HFF-Myc (cell line): ENCODE data around the gene IFITM2.
"Not testable (repeated sequence)": the region's sequence is repeated elsewhere in the genome, so short reads cannot be mapped to it uniquely, and the experiment has no call there.

Experiments
- DNase-seq: peaks from one replicate; pipeline ENCODE4 v3.0.0-alpha.2; 2011; ENCODE audit warnings: low read depth; ENCODE audit errors: extremely low read depth
- H3K4me3 ChIP-seq: replicated peaks from 2 replicates; pipeline ENCODE4 v1.5.1; 2011; ENCODE audit warnings: low read depth, mild to moderate bottlenecking, control low read depth, low read length
- TF ChIP-seq, protein P1 (sequence below): IDR thresholded peaks from 2 replicates; pipeline ENCODE4 v1.5.1; 2012; ENCODE audit warnings: mild to moderate bottlenecking, low read depth, low read length, control low read depth; ENCODE audit errors: missing control alignments

IFITM2 gene

GRCh38 chr11:316031-316701 is 8.6 kb downstream of the IFITM2 start:
- TF ChIP-seq, protein P1, sequence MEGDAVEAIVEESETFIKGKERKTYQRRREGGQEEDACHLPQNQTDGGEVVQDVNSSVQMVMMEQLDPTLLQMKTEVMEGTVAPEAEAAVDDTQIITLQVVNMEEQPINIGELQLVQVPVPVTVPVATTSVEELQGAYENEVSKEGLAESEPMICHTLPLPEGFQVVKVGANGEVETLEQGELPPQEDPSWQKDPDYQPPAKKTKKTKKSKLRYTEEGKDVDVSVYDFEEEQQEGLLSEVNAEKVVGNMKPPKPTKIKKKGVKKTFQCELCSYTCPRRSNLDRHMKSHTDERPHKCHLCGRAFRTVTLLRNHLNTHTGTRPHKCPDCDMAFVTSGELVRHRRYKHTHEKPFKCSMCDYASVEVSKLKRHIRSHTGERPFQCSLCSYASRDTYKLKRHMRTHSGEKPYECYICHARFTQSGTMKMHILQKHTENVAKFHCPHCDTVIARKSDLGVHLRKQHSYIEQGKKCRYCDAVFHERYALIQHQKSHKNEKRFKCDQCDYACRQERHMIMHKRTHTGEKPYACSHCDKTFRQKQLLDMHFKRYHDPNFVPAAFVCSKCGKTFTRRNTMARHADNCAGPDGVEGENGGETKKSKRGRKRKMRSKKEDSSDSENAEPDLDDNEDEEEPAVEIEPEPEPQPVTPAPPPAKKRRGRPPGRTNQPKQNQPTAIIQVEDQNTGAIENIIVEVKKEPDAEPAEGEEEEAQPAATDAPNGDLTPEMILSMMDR = no peak
- peak overlapping the region; percentile 67 for H3K4me3 ChIP-seq
- no peak for DNase-seq

DNA sequence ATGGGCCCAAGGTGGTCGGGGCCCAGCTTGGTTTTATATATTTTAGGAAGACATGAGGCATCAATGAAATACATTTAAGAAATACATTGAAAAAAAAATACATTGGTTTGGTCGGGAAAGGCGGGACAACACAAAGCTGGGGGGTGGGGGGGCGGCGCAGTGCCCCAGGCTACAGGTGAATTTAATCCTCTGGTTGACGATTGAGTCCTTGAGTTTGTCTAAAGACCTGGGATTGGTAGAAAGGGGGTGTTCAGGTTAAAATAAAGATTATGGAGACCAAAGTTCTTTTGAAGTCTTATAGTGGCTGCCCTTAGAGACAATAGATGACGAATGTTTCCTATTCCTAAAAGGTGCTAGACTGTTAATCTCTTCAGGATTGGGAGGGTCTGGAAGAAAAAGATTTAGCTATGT is 9.3 kb downstream of the IFITM2 start:
- TF ChIP-seq, protein P1 = no peak
- no peak for DNase-seq

DNA sequence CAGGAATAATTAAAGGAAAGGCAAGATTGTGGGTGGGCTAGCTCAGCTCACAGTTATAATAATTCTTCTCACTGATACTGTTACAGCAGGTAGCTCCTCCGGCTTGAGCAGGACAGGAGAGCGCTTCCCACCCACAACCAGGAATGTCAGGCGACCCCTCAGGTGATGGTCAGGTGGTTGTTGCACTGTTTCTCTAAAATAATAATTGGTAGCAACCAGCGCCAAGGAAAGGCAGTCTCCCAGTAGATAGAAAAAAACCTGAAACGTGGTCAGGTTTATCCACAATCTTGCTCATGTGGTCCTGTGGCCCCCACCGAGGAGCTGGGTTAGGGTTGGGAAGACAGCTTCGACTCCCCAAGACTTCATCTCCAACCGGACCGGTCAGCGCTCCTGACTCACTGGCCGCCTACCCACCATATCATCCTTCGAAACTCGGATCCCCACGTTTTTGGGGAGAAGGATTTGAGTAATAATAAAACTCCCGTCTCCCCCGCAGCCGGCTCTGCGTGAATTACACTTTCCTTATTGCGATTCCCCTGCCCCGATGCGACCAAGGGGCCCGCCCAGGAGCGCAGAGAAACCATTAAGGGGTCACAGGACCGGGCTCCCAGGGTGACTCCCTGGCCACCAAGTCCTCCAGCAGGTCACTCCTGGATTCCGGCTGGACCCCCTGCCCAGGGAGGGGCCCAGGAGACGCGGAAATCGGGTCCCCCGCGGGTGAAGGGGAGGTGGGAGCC is 10.2 kb downstream of the IFITM2 start:
- not testable (repeated sequence) for H3K4me3 ChIP-seq, DNase-seq

More for the DNA sequence above, 9.3 kb downstream of the IFITM2 start:
- peak overlapping the region; percentile 67; the same call in 1 of the 2 replicates for H3K4me3 ChIP-seq

- DNase-seq = not testable (repeated sequence)
Observed at GRCh38 chr11:318405-319120, 10.9 kb downstream of the IFITM2 start.

GRCh38 chr11:319121-319887 is 11.7 kb downstream of the IFITM2 start:
- DNase-seq = not testable (repeated sequence)
- peak overlapping the region; percentile 80 for H3K4me3 ChIP-seq

More at GRCh38 chr11:318405-319120, 10.9 kb downstream of the IFITM2 start:
- H3K4me3 ChIP-seq = peak overlapping the region; percentile 80

DNA sequence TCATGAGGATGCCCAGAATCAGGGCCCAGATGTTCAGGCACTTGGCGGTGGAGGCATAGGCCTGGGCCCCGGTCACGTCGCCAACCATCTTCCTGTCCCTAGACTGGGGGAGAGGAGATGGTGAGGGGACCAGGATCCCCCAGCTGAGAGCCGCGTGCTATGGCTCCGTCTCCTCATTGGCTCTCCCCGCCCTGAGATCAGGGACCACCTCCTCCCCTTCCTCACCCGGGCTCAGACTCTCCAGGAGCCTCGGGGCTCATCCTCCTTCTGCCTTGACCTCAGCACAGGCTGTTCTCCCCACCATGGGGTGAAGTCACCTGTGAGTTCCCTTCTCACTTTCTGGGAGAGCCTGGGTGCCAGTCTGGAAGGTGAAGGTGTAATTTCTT is 12.3 kb downstream of the IFITM2 start:
- H3K4me3 ChIP-seq = peak overlapping the region; percentile 80
- not testable (repeated sequence) for DNase-seq

GRCh38 chr11:324156-324555 is 16.5 kb downstream of the IFITM2 start:
- DNase-seq = no peak
- no peak overlapping the region for H3K4me3 ChIP-seq
- TF ChIP-seq, protein P1 = no peak

DNA sequence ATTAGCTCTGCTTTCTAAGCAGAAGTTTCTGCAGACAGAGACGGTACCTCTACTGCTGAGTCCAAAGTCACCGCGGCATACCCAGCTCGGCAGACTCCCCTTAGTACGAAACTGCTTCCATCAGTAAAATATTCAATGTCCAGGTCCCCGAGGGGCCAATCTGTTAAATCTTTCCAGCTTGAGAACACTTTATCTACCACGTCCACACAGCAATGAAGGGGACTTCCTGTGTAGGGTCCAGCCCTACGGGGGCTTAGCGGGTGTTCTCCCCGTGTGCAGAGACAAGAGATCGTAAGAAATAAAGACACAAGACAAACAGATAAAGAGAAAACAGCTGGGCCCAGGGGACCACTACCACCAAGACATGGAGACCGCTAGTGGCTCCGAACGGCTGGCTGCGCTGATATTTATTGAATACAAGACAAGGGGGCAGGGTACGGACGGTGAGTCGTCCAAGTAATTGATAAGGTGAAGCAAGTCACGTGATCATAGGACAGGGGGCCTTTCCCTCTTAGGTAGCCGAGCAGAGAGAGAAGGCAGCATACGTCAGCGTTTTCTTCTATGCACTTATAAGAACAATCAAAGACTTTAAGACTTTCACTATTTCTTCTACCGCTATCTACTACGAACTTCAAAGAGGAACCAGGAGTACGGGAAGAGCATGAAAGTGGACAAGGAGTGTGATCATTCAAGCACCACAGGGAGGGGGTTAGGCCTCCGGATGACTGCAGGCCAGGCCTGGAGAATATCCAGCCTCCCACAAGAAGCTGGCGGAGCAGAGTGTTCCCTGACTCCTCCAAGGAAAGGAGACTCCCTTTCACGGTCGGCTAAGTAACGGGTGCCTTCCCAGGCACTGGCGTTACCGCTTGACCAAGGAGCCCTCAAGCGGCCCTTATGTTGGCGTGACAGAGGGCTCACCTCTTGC is 17.2 kb downstream of the IFITM2 start:
- not testable (repeated sequence) for DNase-seq, H3K4me3 ChIP-seq
